Neural progenitor cell (in vitro differentiated cells): ENCODE results near the gene SMIM45.
A peak's percentile ranks its signal among the peaks of the same experiment; 100 is the strongest.

ENCODE experiments used
- DNase-seq: peaks from one replicate; pipeline ENCODE4 v3.0.0-alpha.2; 2016; ENCODE audit warnings: low spot score
- H2AFZ ChIP-seq: fragments of 200-600 bp; sonication (generic); replicated peaks from 2 replicates; pipeline ENCODE4 v1.6.1; 2016; ENCODE audit warnings: antibody characterized with exemption
- H3F3A ChIP-seq: fragments of 200-600 bp; sonication (generic); 2 replicates; pipeline ENCODE4 v1.6.1; 2016; ENCODE audit warnings: antibody characterized with exemption, low read depth
- H3K27ac ChIP-seq: fragments of 200-600 bp; sonication (generic); 2 replicates; pipeline ENCODE4 v1.5.1; 2016; ENCODE audit warnings: mild to moderate bottlenecking
- H3K27me3 ChIP-seq: fragments of 200-600 bp; sonication (generic); 2 replicates; pipeline ENCODE4 v1.6.1; 2016; ENCODE audit warnings: mild to moderate bottlenecking, moderate library complexity
- H3K36me3 ChIP-seq: fragments of 200-600 bp; sonication (generic); 2 replicates; pipeline ENCODE4 v1.5.1; 2016
- H3K4me1 ChIP-seq: fragments of 200-600 bp; sonication (generic); 2 replicates; pipeline ENCODE4 v1.6.1; 2016; ENCODE audit warnings: mixed run types
- H3K4me2 ChIP-seq: fragments of 200-600 bp; sonication (generic); 2 replicates; pipeline ENCODE4 v1.6.1; 2016
- H3K4me3 ChIP-seq: fragments of 200-600 bp; sonication (generic); 2 replicates; pipeline ENCODE4 v1.5.1; 2016
- H3K79me2 ChIP-seq: fragments of 200-600 bp; sonication (generic); 2 replicates; pipeline ENCODE4 v1.6.1; 2016; ENCODE audit warnings: low read depth
- H3K9ac ChIP-seq: fragments of 200-600 bp; sonication (generic); 2 replicates; pipeline ENCODE4 v1.6.1; 2016
- H3K9me3 ChIP-seq: fragments of 200-600 bp; sonication (generic); 2 replicates; pipeline ENCODE4 v1.5.1; 2016; ENCODE audit warnings: low read depth
- H4K20me1 ChIP-seq: fragments of 200-600 bp; sonication (generic); 2 replicates; pipeline ENCODE4 v1.6.1; 2016; ENCODE audit warnings: low read depth
- H3K27ac Mint-ChIP-seq: 3 replicates; pipeline ENCODE4 v1.8.0; 2021; ENCODE audit warnings: mixed read lengths
- H3K27me3 Mint-ChIP-seq: 2 replicates; pipeline ENCODE4 v1.8.0; 2022; ENCODE audit warnings: low read depth, mild to moderate bottlenecking, inconsistent platforms, moderate library complexity, mixed read lengths; ENCODE audit not compliant: insufficient read depth
- H3K36me3 Mint-ChIP-seq: 3 replicates; pipeline ENCODE4 v1.8.0; 2021; ENCODE audit warnings: mixed read lengths
- H3K4me1 Mint-ChIP-seq: 3 replicates; pipeline ENCODE4 v1.8.0; 2021; ENCODE audit warnings: mixed read lengths
- H3K4me3 Mint-ChIP-seq: 3 replicates; pipeline ENCODE4 v1.8.0; 2021; ENCODE audit warnings: mild to moderate bottlenecking, moderate library complexity, mixed read lengths
- H3K9me3 Mint-ChIP-seq: 3 replicates; pipeline ENCODE4 v1.8.0; 2020; ENCODE audit warnings: mixed read lengths
- CTCF ChIP-seq: fragments of 200-600 bp; sonication (generic); IDR thresholded peaks from 2 replicates; pipeline ENCODE4 v1.5.1; 2017; ENCODE audit warnings: antibody characterized with exemption, mild to moderate bottlenecking
- EZH2 ChIP-seq: fragments of 200-600 bp; sonication (generic); IDR thresholded peaks from 2 replicates; pipeline ENCODE4 v1.6.1; 2017; ENCODE audit warnings: antibody characterized with exemption, mild to moderate bottlenecking, moderate library complexity
- EZH2phosphoT487 ChIP-seq: fragments of 200-600 bp; sonication (generic); IDR thresholded peaks from 2 replicates; pipeline ENCODE4 v1.6.1; 2017; ENCODE audit warnings: antibody characterized with exemption

Gene SMIM45

DNA sequence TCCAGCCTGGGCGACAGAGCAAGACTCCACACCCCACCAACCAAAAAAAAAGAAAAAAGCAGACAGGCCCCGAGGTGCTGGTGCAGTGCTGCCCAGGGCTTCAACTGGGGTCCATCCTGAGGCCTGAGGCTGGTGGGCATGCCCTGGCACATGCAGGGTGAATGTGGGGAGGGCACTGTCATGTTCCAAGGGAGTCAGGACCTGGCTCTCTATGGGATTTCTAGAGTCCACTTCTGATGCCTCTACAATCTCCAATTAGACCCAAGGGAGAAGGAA is 15.1 kb upstream of the SMIM45 start:
- no peak for DNase-seq
- H3K4me2 ChIP-seq = no peak overlapping the region
- H3K27me3 ChIP-seq = no peaks in the 10 kb centered on the region
- no peaks in the 10 kb centered on the region for H3K27me3 Mint-ChIP-seq
- H4K20me1 ChIP-seq = peaks cover 17% of the 10 kb centered on the region
- H3F3A ChIP-seq = peaks cover 20% of the 10 kb centered on the region
- H3K9me3 ChIP-seq = no peaks in the 10 kb centered on the region
- H3K4me3 Mint-ChIP-seq = no peak overlapping the region
- no peak overlapping the region for H3K9ac ChIP-seq
- H3K36me3 Mint-ChIP-seq = peaks cover 15% of the 10 kb centered on the region
- H3K79me2 ChIP-seq = peaks cover 6% of the 10 kb centered on the region
- no peak overlapping the region for H3K4me3 ChIP-seq
- H3K36me3 ChIP-seq = no peaks in the 10 kb centered on the region
- H3K4me1 Mint-ChIP-seq = peaks cover 11% of the 10 kb centered on the region
- no peak overlapping the region for H3K27ac ChIP-seq
- H3K27ac Mint-ChIP-seq = no peak overlapping the region
- H3K4me1 ChIP-seq = no peaks in the 10 kb centered on the region
- TF ChIP-seq CTCF (no peak), EZH2 (no peak), EZH2phosphoT487 (no peak)
- no peaks in the 10 kb centered on the region for H3K9me3 Mint-ChIP-seq
- no peak overlapping the region for H2AFZ ChIP-seq

DNA sequence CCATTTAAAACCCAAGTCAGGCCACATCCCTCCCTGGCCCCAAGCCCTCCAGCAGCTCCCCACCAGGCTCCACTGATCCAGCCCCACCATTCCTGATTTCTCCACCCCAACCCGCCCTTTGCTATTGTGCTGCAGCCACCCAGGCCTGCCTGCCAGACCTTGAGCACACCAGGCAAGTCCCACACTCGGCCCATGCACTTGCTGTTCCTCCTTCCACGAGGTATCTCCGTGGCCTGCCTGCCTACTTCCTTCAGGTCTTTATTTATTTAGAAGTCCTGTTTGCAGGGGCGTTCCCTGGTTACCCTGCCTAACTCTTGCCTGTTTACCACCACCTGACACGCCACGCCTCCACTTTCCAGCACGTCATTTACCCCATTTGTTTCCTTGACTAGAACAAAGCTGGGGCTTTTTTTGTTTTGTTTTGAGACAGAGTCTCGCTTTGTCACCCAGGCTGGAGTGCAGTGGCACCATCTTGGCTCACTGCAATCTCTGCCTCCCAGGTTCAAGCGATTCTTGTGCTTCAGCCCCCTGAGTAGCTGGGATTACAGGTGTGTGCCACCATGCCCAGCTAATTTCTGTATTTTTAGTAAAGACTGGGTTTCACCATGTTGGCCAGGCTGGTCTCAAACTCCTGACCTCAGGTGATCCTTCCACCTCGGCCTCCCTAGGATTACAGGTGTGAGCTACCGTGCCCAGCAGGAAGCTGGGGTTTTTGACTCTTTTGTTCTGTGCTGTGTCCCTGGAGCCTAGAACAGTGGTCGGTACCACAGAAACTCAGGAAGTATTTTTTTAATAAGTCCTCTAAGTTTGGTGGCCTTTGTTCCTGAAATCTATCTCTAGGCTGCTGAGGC is 11.7 kb upstream of the SMIM45 start:
- peaks cover 8% of the 10 kb centered on the region for H3K79me2 ChIP-seq
- H3K4me2 ChIP-seq = no peak overlapping the region
- no peaks in the 10 kb centered on the region for H3K36me3 ChIP-seq
- Mint-ChIP-seq H3K27ac (peak overlapping the region; percentile 50), H3K27me3 (no peaks in the 10 kb centered on the region), H3K4me3 (no peak overlapping the region), H3K36me3 (peaks cover 24% of the 10 kb centered on the region), H3K4me1 (peaks cover 15% of the 10 kb centered on the region), H3K9me3 (no peaks in the 10 kb centered on the region)
- no peak overlapping the region for H3K4me3 ChIP-seq
- no peaks in the 10 kb centered on the region for H3K4me1 ChIP-seq
- TF ChIP-seq CTCF = no peak
- no peak for TF ChIP-seq EZH2phosphoT487
- no peak for TF ChIP-seq EZH2
- peaks cover 32% of the 10 kb centered on the region for H3F3A ChIP-seq
- H3K27me3 ChIP-seq = no peaks in the 10 kb centered on the region
- no peak overlapping the region for H3K9ac ChIP-seq
- no peak overlapping the region for H3K27ac ChIP-seq
- no peak overlapping the region for H2AFZ ChIP-seq
- peaks cover 19% of the 10 kb centered on the region for H4K20me1 ChIP-seq
- no peak for DNase-seq
- no peaks in the 10 kb centered on the region for H3K9me3 ChIP-seq

- peaks cover 17% of the 10 kb centered on the region for H3K79me2 ChIP-seq
- Mint-ChIP-seq H3K27me3 (no peaks in the 10 kb centered on the region), H3K9me3 (no peaks in the 10 kb centered on the region), H3K4me1 (peaks cover 21% of the 10 kb centered on the region), H3K36me3 (peaks cover 27% of the 10 kb centered on the region), H3K4me3 (no peak overlapping the region), H3K27ac (no peak overlapping the region)
- peaks cover 35% of the 10 kb centered on the region for H3F3A ChIP-seq
- H2AFZ ChIP-seq = no peak overlapping the region
- no peaks in the 10 kb centered on the region for H3K27me3 ChIP-seq
- H3K27ac ChIP-seq = no peak overlapping the region
- peak; percentile 86 for DNase-seq
- H3K4me3 ChIP-seq = no peak overlapping the region
- no peaks in the 10 kb centered on the region for H3K9me3 ChIP-seq
- no peaks in the 10 kb centered on the region for H3K36me3 ChIP-seq
- TF ChIP-seq CTCF = peak; percentile 87
- TF ChIP-seq EZH2phosphoT487 = no peak
- no peak overlapping the region for H3K4me2 ChIP-seq
- peaks cover 19% of the 10 kb centered on the region for H4K20me1 ChIP-seq
- no peak overlapping the region for H3K9ac ChIP-seq
- peaks cover 8% of the 10 kb centered on the region for H3K4me1 ChIP-seq
Measured at GRCh38 chr22:41940832-41941765, 10.9 kb upstream of the SMIM45 start.
